WERI-Rb-1 (cell line): Measurements from ENCODE around the gene CCDC154.

Source experiments
- DNase-seq: peaks from one replicate; pipeline ENCODE4 v3.0.0-alpha.2; 2020
- H3K27ac ChIP-seq: fragments of 250-450 bp; sonication (Bioruptor Pico); 2 replicates; pipeline ENCODE4 v1.5.1; 2020; ENCODE audit warnings: mild to moderate bottlenecking, moderate library complexity
- H3K27me3 ChIP-seq: fragments of 250-450 bp; sonication (Bioruptor Pico); 2 replicates; pipeline ENCODE4 v1.5.1; 2021; ENCODE audit warnings: mild to moderate bottlenecking, low read depth, moderate library complexity; ENCODE audit not compliant: insufficient read depth, severe bottlenecking
- H3K36me3 ChIP-seq: fragments of 250-450 bp; sonication (Bioruptor Pico); 2 replicates; pipeline ENCODE4 v1.5.1; 2020; ENCODE audit warnings: mild to moderate bottlenecking, moderate library complexity
- H3K4me3 ChIP-seq: 2 replicates; pipeline ENCODE4 v1.5.1; 2011; ENCODE audit warnings: low read depth, mild to moderate bottlenecking, control low read depth, low read length
- H3K9me3 ChIP-seq: fragments of 250-450 bp; sonication (Bioruptor Pico); 2 replicates; pipeline ENCODE4 v1.5.1; 2021; ENCODE audit warnings: mild to moderate bottlenecking, moderate library complexity; ENCODE audit not compliant: severe bottlenecking
- CTCF ChIP-seq: IDR thresholded peaks from 2 replicates; pipeline ENCODE4 v1.5.1; 2011; ENCODE audit warnings: low read depth, mild to moderate bottlenecking, control low read depth, inconsistent platforms, low read length

The CCDC154 gene

GRCh38 chr16:1453316-1453715 lies 9.0 kb upstream of the CCDC154 start:
- no peak for DNase-seq
- Histone ChIP-seq H3K27me3 (no peaks in the 10 kb centered on the region), H3K27ac (no peak overlapping the region), H3K36me3 (peaks cover 49% of the 10 kb centered on the region), H3K4me3 (no peak overlapping the region), H3K9me3 (no peaks in the 10 kb centered on the region)
- no peak for TF ChIP-seq CTCF

DNA sequence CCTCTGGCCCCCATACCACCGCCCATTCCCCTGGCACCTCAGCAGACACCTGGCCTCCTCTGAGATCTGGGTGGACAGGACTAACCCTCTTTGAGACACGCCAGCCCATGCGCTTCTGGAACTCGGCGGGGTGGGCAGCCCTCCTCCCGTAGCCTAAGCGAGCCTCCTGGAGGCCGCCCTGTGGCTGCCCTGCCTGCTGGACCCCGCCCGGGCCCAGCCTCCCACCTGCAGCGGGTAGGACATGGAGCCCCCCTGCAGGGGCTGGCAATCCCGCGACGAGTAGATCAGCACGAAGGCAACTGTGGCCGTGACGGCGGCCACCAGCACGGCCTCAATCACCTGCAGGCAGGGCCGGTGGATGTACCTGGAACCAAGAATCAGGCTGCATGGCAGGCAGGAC lies 8.2 kb upstream of the CCDC154 start:
- no peaks in the 10 kb centered on the region for H3K27me3 ChIP-seq
- H3K36me3 ChIP-seq = peaks cover 49% of the 10 kb centered on the region
- H3K9me3 ChIP-seq = no peaks in the 10 kb centered on the region
- H3K4me3 ChIP-seq = no peak overlapping the region
- no peak for DNase-seq
- H3K27ac ChIP-seq = no peak overlapping the region
- TF ChIP-seq CTCF = no peak

DNA sequence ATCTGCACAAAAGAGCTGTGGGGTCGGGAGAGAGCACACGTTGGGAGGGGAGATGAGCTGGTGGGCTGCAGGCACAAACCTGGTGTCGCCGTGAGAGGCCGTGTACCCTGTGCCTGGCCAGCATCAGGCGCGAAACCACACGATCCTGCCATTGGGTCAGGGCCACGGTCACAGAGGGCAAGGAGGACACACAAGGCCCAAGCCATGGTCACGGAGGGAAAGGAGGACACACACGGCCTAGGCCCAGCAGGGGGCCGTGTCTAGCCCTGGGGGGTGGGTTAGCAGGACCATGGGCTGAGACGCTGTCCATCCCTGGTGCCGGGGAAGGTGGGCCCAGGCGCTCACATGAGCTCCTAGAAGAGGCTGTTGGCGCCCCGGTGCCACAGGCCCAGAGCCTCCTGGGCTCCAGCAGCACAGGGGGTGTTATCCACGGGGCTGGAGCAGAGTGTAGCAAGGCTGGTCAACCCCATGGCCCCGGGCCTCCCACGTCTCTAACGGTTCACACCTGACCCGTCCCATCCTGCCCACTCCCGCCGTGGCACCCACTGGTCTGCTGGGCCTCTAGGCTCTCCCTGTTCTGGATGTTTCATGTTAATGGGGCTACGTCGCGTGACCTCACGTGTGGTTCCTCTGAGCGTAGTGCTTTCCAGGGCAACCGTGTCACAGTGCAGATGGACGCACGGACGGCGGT lies 7.5 kb upstream of the CCDC154 start:
- Histone ChIP-seq H3K36me3 (peaks cover 49% of the 10 kb centered on the region), H3K27ac (no peak overlapping the region), H3K9me3 (no peaks in the 10 kb centered on the region), H3K27me3 (no peaks in the 10 kb centered on the region), H3K4me3 (no peak overlapping the region)
- no peak for DNase-seq
- no peak for TF ChIP-seq CTCF

- Histone ChIP-seq H3K27ac (no peak overlapping the region), H3K9me3 (no peaks in the 10 kb centered on the region), H3K27me3 (no peaks in the 10 kb centered on the region), H3K4me3 (no peak overlapping the region), H3K36me3 (peaks cover 59% of the 10 kb centered on the region)
- no peak for DNase-seq
- TF ChIP-seq CTCF = no peak
Observed at GRCh38 chr16:1450841-1451240, 6.5 kb upstream of the CCDC154 start.

DNA sequence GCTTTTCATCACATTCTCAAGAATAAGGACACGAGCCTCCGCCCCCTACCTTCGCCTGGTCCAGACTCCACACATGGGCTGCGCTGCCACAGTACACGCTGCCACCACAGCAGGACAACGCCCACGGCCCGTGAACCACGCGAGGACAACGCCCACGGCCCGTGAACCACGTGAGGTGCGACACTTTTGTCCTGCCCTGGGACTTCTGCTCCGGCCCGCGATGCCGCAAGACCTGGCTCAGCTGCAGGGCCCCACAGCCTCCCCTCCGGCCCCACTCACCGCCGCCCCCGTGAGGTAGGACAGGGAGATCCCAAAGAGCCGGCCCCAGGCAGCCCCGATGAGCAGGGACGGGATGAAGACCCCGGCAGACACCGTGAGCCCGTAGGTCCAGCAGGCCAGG lies 5.9 kb upstream of the CCDC154 start:
- no peak for DNase-seq
- Histone ChIP-seq H3K27me3 (no peaks in the 10 kb centered on the region), H3K36me3 (peaks cover 53% of the 10 kb centered on the region), H3K9me3 (no peaks in the 10 kb centered on the region), H3K27ac (no peak overlapping the region), H3K4me3 (no peak overlapping the region)
- 0 out of 2 replicates have a peak, but pooled peaks have one; percentile 4 for TF ChIP-seq CTCF

DNA sequence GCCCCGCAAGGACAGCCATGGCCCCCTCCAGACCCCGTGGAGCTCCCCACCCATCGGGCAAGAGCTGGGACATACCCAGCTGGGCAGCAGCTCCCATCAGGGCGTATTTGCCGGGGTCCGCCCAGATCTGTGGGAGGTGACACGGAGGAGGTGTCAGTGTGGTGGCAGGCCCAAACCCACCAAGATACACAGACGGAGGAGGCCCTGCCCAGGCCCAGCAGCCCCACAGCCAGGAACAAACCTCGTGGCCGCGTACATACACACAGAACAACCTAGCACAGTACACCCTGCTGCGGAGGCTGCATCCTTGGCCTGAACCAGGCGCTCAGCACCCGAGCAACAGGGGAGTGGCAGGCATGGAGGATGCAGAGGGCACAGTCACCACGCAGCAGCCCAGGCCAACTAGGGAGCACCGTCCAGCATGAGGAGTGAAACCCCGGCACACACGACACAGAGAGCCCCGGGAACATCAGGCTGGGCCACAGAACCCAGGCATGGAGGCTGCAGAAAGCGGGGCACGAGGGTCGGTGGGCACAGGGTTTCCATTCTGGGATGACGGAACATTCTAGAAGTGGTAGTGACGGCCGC lies 4.9 kb upstream of the CCDC154 start:
- Histone ChIP-seq H3K27ac (no peak overlapping the region), H3K4me3 (no peak overlapping the region), H3K36me3 (peaks cover 49% of the 10 kb centered on the region), H3K9me3 (no peaks in the 10 kb centered on the region), H3K27me3 (no peaks in the 10 kb centered on the region)
- no peak for DNase-seq
- TF ChIP-seq CTCF = no peak
